Measurements from ENCODE around the gene SH2D4B.

The SH2D4B gene

GRCh38 chr10:80537736-80538480 lies at the start of gene SH2D4B:
Gene SH2D4B, plus strand, starts transcription at chr10:80537902. Its CDS starts 430 bp downstream, at chr10:80538332.
- no peak for DNase-seq

GRCh38 chr10:80488539-80489066 lies 49.1 kb upstream of the SH2D4B start:
- no peak for DNase-seq

- no peak for DNase-seq
Observed at GRCh38 chr10:80489371-80490112, 48.2 kb upstream of the SH2D4B start.

GRCh38 chr10:80491251-80492102 lies 46.2 kb upstream of the SH2D4B start:
- no peak for DNase-seq

DNA sequence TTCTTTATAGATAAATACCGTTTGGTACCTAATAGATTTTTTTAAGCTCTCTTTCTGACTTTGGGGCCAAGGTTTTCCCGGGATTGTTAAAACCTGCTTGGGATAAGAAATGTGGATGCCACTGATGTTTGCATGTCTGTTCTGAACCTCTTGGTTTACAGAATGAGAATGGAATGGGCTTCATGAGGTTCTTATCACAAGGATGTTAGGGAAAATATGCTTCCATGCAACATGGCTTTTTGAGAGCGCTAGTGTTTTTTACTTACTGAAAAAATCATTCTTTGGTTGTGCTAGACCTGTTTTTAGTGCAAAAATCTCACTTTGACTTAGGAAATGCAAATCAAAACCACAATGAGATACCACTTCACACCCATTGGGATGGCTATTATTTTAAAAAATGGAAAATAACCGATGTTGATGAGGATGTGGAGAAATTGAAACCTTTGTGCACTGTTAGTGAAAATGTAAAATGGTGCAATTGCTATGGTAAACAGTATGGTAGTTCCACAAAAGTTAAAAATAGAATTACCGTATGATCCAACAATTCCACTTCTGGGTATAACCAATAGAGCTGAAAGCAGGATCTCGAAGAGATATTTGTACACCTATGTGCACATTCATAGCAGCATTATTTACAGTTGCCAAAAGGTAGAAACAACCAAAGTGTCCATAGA lies 44.7 kb upstream of the SH2D4B start:
- no peak for DNase-seq

- DNase-seq: no peak
Observed at GRCh38 chr10:80493522-80494051, 44.1 kb upstream of the SH2D4B start.

DNA sequence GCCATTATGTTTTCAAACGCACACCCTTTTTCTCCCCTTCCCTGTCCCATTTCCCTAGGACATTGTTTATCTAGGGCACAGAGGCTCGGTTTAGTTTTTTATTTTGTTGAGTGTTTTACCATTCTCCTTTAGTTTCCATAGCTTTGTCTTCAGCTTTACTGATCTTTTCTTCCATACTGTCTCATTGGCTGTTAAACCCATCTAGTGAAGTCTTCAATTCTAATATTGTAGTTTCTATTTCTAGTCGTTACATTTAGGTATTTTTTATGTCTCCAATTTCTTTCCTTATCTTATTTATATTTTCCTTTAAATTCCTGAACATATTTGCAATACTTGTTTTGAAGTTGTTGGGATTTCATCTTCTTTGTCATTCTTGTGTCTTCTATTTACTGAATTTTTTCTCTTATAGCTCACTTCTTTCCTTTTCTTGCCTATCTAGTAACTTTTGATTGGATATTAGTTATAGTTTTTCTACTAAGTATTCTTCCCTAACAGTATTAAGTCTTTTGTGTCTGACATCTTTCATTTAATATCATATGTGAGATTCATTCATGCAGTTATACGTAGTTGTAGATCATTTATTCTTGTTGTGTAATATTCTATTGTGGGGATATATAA lies 41.0 kb upstream of the SH2D4B start:
- no peak for DNase-seq

DNA sequence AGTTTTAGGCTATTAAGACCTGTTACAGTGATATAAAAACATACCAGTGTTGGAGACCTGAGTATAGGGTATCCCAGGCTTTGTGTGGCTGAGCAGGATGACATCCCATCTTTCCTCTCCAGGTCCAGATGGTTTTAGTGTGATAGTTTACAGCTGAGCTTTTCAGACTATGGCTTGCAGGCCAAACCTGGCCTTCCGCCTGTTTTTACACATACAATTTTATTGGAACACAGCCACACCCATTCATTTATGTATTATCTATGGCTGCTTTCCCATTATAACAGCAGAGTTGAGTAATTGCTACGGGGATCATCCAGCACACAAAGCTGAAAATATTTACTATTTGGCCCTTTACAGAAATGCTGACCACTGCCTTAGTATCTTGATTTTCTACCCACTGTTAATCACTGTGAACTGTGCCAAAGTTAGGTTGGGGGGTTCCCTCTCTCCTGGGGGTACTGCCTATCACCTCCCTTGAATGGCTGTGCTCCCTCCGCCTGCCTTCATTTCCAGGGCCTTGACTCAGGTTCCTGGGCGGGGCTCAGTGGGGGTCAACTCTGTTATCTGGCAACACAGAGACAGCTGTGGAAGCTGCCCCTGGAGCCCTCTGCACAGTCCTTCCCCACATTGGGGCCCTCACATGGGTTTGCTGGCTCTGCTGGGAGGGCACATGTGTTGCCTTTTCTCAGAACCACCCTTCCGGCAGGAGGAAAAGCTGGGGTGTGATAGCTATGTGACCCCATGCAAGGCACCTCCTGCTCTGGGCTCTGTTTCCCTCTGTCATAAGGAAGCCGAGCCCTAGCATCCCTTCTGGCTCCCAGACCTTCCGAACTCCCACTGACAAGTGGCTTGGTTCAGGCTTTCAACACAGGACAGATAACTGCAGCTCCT lies 40.3 kb upstream of the SH2D4B start:
- peak; percentile 68 for DNase-seq

DNA sequence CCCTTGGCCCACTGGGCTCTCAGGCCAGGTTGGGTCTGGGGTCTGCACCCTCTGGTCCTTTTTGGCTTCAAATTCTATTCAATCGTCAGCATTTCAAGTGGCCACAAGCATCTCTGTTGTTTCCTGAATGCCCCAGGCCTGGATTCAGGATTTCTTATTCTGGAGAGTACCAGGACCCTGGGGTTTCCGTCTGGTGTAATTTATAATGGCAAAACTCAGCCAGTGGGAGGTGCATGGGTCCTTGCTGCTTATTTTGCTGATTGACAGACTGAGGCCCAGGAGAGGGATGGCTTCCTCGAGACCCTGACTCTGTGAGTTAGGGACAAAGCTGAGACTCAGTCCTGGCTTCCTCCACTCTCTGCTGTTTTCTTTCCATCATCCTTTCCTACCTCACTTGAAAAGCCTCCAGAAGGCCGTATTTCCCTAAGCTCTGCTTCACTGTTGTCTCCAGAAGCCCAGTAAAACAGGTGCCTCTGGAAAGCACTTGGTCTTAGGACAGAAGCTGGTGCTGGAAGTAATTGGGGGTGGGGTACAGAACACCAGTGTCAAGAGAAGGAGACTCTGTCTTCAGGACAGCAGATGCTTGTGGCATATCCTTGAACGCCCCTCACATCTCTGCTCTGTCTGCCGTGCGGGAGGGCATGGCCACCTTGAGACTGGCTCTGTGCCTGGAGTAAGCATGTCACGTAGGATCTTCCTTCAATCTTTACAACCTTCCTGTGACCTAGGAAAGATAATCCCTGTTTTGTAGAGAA lies 39.4 kb upstream of the SH2D4B start:
- DNase-seq: no peak

GRCh38 chr10:80498833-80499741 lies 38.6 kb upstream of the SH2D4B start:
- DNase-seq: peak; percentile 87

GRCh38 chr10:80500572-80501380 lies 36.9 kb upstream of the SH2D4B start:
- peak; percentile 77 for DNase-seq

GRCh38 chr10:80501381-80501912 lies 36.3 kb upstream of the SH2D4B start:
- DNase-seq: peak; percentile 14

DNA sequence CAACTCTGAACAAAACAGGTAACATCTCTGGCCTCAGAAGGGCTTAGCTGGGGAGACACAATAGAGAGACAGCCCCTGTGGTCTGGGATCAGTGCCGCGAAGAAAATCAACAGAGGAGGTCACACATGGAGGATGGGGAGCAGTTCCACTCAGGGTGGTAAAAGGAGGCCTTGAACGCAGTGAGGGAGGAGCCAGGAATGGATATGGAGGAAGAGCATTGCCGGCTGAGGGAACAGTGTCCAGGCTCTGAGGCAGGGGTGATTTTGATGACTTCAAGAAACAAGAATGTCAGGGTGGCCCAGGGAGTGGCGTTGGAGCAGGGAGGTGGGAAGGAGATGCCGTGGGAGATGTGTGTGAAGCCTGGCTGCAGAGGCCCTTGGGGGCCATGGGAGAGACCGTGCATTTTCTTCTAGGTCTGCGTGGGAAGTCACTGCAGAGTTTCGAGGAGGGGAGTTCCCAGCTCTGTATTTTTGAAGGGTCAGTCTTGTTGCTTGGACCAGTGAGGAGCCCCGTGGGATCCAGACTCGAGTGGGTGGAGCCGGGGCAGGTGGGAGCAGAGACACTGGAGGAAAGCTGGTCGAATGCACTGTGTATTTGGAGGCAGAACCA lies 35.7 kb upstream of the SH2D4B start:
- DNase-seq: peak; percentile 17

GRCh38 chr10:80502621-80503583 lies 34.8 kb upstream of the SH2D4B start:
- DNase-seq: peak; percentile 3

DNA sequence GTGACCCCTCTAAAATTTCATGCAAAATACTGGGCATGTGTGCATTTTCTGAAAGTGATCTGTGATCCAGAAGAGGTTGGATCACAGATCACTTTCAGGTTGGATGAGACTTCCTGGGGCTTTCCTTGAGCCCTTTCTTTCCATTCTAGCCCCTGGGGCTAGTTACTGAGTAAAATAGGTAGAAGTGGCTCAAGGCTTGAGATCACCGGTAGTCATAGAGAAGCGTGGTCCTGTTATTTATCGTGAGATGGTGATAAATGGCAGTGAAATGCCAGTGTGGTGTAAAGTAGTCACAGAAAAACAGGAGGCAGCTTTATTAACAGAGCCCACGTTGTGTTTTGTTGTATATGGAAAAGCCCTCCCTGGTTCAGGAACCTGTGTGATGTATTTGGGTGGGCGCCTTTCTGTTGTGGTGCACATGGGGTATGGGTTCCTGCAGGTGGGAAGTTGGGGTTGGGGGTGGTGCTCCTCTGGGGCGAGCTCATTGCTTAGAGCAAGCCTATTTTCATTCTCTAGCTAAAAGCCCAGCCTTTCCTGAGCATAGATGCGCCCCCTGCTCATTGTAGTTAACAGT lies 34.0 kb upstream of the SH2D4B start:
- no peak for DNase-seq
